ENCODE data around the gene RRP12. TPM values are rescaled to one million over a fixed set of nuclear protein-coding genes. Genes with fewer than 3 reads are reported as not detected.

Gene RRP12
- total RNA-seq, 4 donors from 2014 or later: 14.9 to 33.4 (median 23.9) TPM

- DNase-seq: no peak
- H3K4me3 ChIP-seq: peak overlapping the region in 2 of 4 donors; percentile 5 to 17
- H3K27me3 ChIP-seq: no peaks in the 10 kb centered on the region
- H3K9me3 ChIP-seq: no peaks in the 10 kb centered on the region
- peaks cover 15 to 51% (median 37%) of the 10 kb centered on the region in 3 donors for H3K4me1 ChIP-seq
- 12 to 14% methylated on average over 9 to 10 of the region's 11 CpGs for WGBS, 2 donors
- H3K36me3 ChIP-seq: no peaks in the 10 kb centered on the region
- peak in 1 of 4 donors; percentile 3 for TF ChIP-seq POLR2A (IDR thresholded peaks at IDR 0.05)
- TF ChIP-seq CTCF (IDR thresholded peaks at IDR 0.05): no peak
- intact Hi-C loops (cut with DNase I): loop anchor here (10.0 kb wide), 1 partner anchor 52 kb away; no protein-coding TSS in a partner anchor
- peak overlapping the region; percentile 37 to 95 (median 74) for H3K27ac ChIP-seq
These were observed 64.0 kb downstream of the RRP12 start for GRCh38 chr10:97336942-97337831.

- DNase-seq: no peak
- no peak overlapping the region for H3K4me3 ChIP-seq
- TF ChIP-seq POLR2A (IDR thresholded peaks at IDR 0.05): no peak
- no peak for TF ChIP-seq CTCF (IDR thresholded peaks at IDR 0.05)
- H3K36me3 ChIP-seq: peaks cover 0 to under 1% (median 0%) of the 10 kb centered on the region in 3 donors
- WGBS, 2 donors: 18 to 20% methylated on average over 5 of the region's 5 CpGs
- peaks cover 22 to 58% (median 45%) of the 10 kb centered on the region in 3 donors for H3K4me1 ChIP-seq
- peak overlapping the region in 3 of 4 donors; percentile 37 to 95 (median 77) for H3K27ac ChIP-seq
- no peaks in the 10 kb centered on the region for H3K27me3 ChIP-seq
- intact Hi-C loops (cut with DNase I): loop anchor here (10.0 kb wide), 1 partner anchor 52 kb away; no protein-coding TSS in a partner anchor
- no peaks in the 10 kb centered on the region for H3K9me3 ChIP-seq
These were observed 64.7 kb downstream of the RRP12 start for GRCh38 chr10:97336446-97336845.

GRCh38 chr10:97336006-97336405 lies 65.1 kb downstream of the RRP12 start:
- Histone ChIP-seq H3K36me3 (peaks cover 0 to 5% (median 0%) of the 10 kb centered on the region in 3 donors), H3K4me1 (peaks cover 25 to 63% (median 49%) of the 10 kb centered on the region in 3 donors), H3K27me3 (no peaks in the 10 kb centered on the region), H3K4me3 (no peak overlapping the region), H3K27ac (peak overlapping the region in 2 of 4 donors; percentile 77 to 95), H3K9me3 (no peaks in the 10 kb centered on the region)
- DNase-seq: no peak
- intact Hi-C loops (cut with DNase I): loop anchor here (10.0 kb wide), 1 partner anchor 51 kb away; no protein-coding TSS in a partner anchor
- no peak for TF ChIP-seq CTCF (IDR thresholded peaks at IDR 0.05)
- TF ChIP-seq POLR2A (IDR thresholded peaks at IDR 0.05): no peak
- 17 to 42% methylated on average over 5 of the region's 5 CpGs for WGBS, 2 donors

- Histone ChIP-seq H3K36me3 (peaks cover 0 to 13% (median 0%) of the 10 kb centered on the region in 3 donors), H3K9me3 (no peaks in the 10 kb centered on the region), H3K4me1 (peaks cover 25 to 71% (median 52%) of the 10 kb centered on the region in 3 donors), H3K27me3 (no peaks in the 10 kb centered on the region), H3K27ac (peak overlapping the region; percentile 95 to 98 (median 97)), H3K4me3 (peak overlapping the region; percentile 64 to 85 (median 78))
- no peak for DNase-seq
- intact Hi-C loops (cut with DNase I): loop anchor here (10.0 kb wide), 1 partner anchor 50 kb away; no protein-coding TSS in a partner anchor
- 5 to 10% methylated on average over 15 to 22 of the region's 25 CpGs for WGBS, 2 donors
- TF ChIP-seq CTCF (IDR thresholded peaks at IDR 0.05) (no peak), POLR2A (IDR thresholded peaks at IDR 0.05) (no peak)
These were observed 65.9 kb downstream of the RRP12 start for GRCh38 chr10:97335188-97335619.

Data from esophagus squamous epithelium (tissue), 5 donors.